Neural progenitor cell (in vitro differentiated cells): ENCODE data around the gene PAPSS2. TPM values are rescaled to one million over a fixed set of nuclear protein-coding genes. Genes with fewer than 3 reads are reported as not detected.

Source experiments
- DNase-seq: peaks from one replicate; pipeline ENCODE4 v3.0.0-alpha.2; 2016; ENCODE audit warnings: low spot score
- H2AFZ ChIP-seq: fragments of 200-600 bp; sonication (generic); replicated peaks from 2 replicates; pipeline ENCODE4 v1.6.1; 2016; ENCODE audit warnings: antibody characterized with exemption
- H3F3A ChIP-seq: fragments of 200-600 bp; sonication (generic); 2 replicates; pipeline ENCODE4 v1.6.1; 2016; ENCODE audit warnings: antibody characterized with exemption, low read depth
- H3K27ac ChIP-seq: fragments of 200-600 bp; sonication (generic); 2 replicates; pipeline ENCODE4 v1.5.1; 2016; ENCODE audit warnings: mild to moderate bottlenecking
- H3K27me3 ChIP-seq: fragments of 200-600 bp; sonication (generic); 2 replicates; pipeline ENCODE4 v1.6.1; 2016; ENCODE audit warnings: mild to moderate bottlenecking, moderate library complexity
- H3K36me3 ChIP-seq: fragments of 200-600 bp; sonication (generic); 2 replicates; pipeline ENCODE4 v1.5.1; 2016
- H3K4me1 ChIP-seq: fragments of 200-600 bp; sonication (generic); 2 replicates; pipeline ENCODE4 v1.6.1; 2016; ENCODE audit warnings: mixed run types
- H3K4me2 ChIP-seq: fragments of 200-600 bp; sonication (generic); 2 replicates; pipeline ENCODE4 v1.6.1; 2016
- H3K4me3 ChIP-seq: fragments of 200-600 bp; sonication (generic); 2 replicates; pipeline ENCODE4 v1.5.1; 2016
- H3K79me2 ChIP-seq: fragments of 200-600 bp; sonication (generic); 2 replicates; pipeline ENCODE4 v1.6.1; 2016; ENCODE audit warnings: low read depth
- H3K9ac ChIP-seq: fragments of 200-600 bp; sonication (generic); 2 replicates; pipeline ENCODE4 v1.6.1; 2016
- H3K9me3 ChIP-seq: fragments of 200-600 bp; sonication (generic); 2 replicates; pipeline ENCODE4 v1.5.1; 2016; ENCODE audit warnings: low read depth
- H4K20me1 ChIP-seq: fragments of 200-600 bp; sonication (generic); 2 replicates; pipeline ENCODE4 v1.6.1; 2016; ENCODE audit warnings: low read depth
- H3K27ac Mint-ChIP-seq: 3 replicates; pipeline ENCODE4 v1.8.0; 2021; ENCODE audit warnings: mixed read lengths
- H3K27me3 Mint-ChIP-seq: 2 replicates; pipeline ENCODE4 v1.8.0; 2022; ENCODE audit warnings: low read depth, mild to moderate bottlenecking, inconsistent platforms, moderate library complexity, mixed read lengths; ENCODE audit not compliant: insufficient read depth
- H3K36me3 Mint-ChIP-seq: 3 replicates; pipeline ENCODE4 v1.8.0; 2021; ENCODE audit warnings: mixed read lengths
- H3K4me1 Mint-ChIP-seq: 3 replicates; pipeline ENCODE4 v1.8.0; 2021; ENCODE audit warnings: mixed read lengths
- H3K4me3 Mint-ChIP-seq: 3 replicates; pipeline ENCODE4 v1.8.0; 2021; ENCODE audit warnings: mild to moderate bottlenecking, moderate library complexity, mixed read lengths
- H3K9me3 Mint-ChIP-seq: 3 replicates; pipeline ENCODE4 v1.8.0; 2020; ENCODE audit warnings: mixed read lengths
- CTCF ChIP-seq: fragments of 200-600 bp; sonication (generic); IDR thresholded peaks from 2 replicates; pipeline ENCODE4 v1.5.1; 2017; ENCODE audit warnings: antibody characterized with exemption, mild to moderate bottlenecking
- EZH2 ChIP-seq: fragments of 200-600 bp; sonication (generic); IDR thresholded peaks from 2 replicates; pipeline ENCODE4 v1.6.1; 2017; ENCODE audit warnings: antibody characterized with exemption, mild to moderate bottlenecking, moderate library complexity
- EZH2phosphoT487 ChIP-seq: fragments of 200-600 bp; sonication (generic); IDR thresholded peaks from 2 replicates; pipeline ENCODE4 v1.6.1; 2017; ENCODE audit warnings: antibody characterized with exemption
- total RNA-seq: library from RNA; depleted of rRNA; stranded (reverse); fragments of >200 nt; gene quantifications from 2 replicates; pipeline ENCODE4 v1.2.3, GENCODE V29; 2015; ENCODE audit warnings: low replicate concordance

The PAPSS2 gene
- total RNA-seq, 1 donor from 2014 or later, result 6.0 TPM

DNA sequence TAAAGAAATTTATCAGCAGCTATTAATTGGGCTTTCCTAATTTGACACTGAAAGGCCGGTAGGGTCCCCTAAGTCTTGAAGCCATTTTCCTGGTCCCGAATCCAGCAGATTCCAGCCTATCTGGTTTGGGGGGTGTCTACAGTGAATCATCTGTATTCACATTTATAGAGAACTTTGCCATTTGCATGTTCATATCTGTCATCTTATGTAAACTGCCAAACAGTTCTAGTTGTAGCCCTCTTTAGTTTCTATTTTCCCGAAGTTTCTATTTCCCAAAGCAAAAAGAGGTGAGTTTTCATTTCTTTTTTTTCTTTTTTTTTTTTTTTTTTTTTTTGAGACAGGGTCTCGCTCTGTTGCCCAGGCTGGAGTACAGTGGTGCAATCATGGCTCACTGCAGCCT lies 47.6 kb downstream of the PAPSS2 start:
- H3K79me2 ChIP-seq, result no peaks in the 10 kb centered on the region
- H4K20me1 ChIP-seq, result no peaks in the 10 kb centered on the region
- H3K36me3 ChIP-seq, result no peaks in the 10 kb centered on the region
- H3K27me3 ChIP-seq, result no peaks in the 10 kb centered on the region
- no peak overlapping the region for H3K27ac ChIP-seq
- no peak overlapping the region for H3K4me2 ChIP-seq
- no peaks in the 10 kb centered on the region for H3K27me3 Mint-ChIP-seq
- H3K4me3 Mint-ChIP-seq, result no peak overlapping the region
- TF ChIP-seq CTCF, result no peak
- TF ChIP-seq EZH2phosphoT487, result no peak
- TF ChIP-seq EZH2, result no peak
- H3K4me3 ChIP-seq, result no peak overlapping the region
- H3K9ac ChIP-seq, result no peak overlapping the region
- no peaks in the 10 kb centered on the region for H3K9me3 Mint-ChIP-seq
- no peak overlapping the region for H2AFZ ChIP-seq
- H3K27ac Mint-ChIP-seq, result no peak overlapping the region
- H3F3A ChIP-seq, result no peaks in the 10 kb centered on the region
- DNase-seq, result no peak
- no peaks in the 10 kb centered on the region for H3K4me1 ChIP-seq
- H3K36me3 Mint-ChIP-seq, result no peaks in the 10 kb centered on the region
- no peaks in the 10 kb centered on the region for H3K4me1 Mint-ChIP-seq
- H3K9me3 ChIP-seq, result no peaks in the 10 kb centered on the region

- Histone ChIP-seq H3K79me2 (no peaks in the 10 kb centered on the region), H3K36me3 (no peaks in the 10 kb centered on the region), H3K27ac (no peak overlapping the region), H3K9me3 (no peaks in the 10 kb centered on the region), H3F3A (no peaks in the 10 kb centered on the region), H3K4me1 (no peaks in the 10 kb centered on the region), H3K4me2 (no peak overlapping the region), H3K9ac (no peak overlapping the region), H2AFZ (no peak overlapping the region), H3K4me3 (no peak overlapping the region), H4K20me1 (no peaks in the 10 kb centered on the region), H3K27me3 (no peaks in the 10 kb centered on the region)
- DNase-seq, result no peak
- Mint-ChIP-seq H3K27ac (no peak overlapping the region), H3K27me3 (no peaks in the 10 kb centered on the region), H3K9me3 (no peaks in the 10 kb centered on the region), H3K4me1 (no peaks in the 10 kb centered on the region), H3K4me3 (no peak overlapping the region), H3K36me3 (no peaks in the 10 kb centered on the region)
- TF ChIP-seq EZH2 (no peak), CTCF (no peak), EZH2phosphoT487 (no peak)
Observed at GRCh38 chr10:87712913-87713616, 53.4 kb downstream of the PAPSS2 start.

- H3K36me3 Mint-ChIP-seq, result no peaks in the 10 kb centered on the region
- no peaks in the 10 kb centered on the region for H3K79me2 ChIP-seq
- no peaks in the 10 kb centered on the region for H3K27me3 ChIP-seq
- H3K27ac Mint-ChIP-seq, result no peak overlapping the region
- no peak overlapping the region for H3K4me3 ChIP-seq
- H3K36me3 ChIP-seq, result no peaks in the 10 kb centered on the region
- DNase-seq, result no peak
- no peak overlapping the region for H3K4me3 Mint-ChIP-seq
- H3K9me3 ChIP-seq, result no peaks in the 10 kb centered on the region
- H2AFZ ChIP-seq, result no peak overlapping the region
- no peaks in the 10 kb centered on the region for H3K27me3 Mint-ChIP-seq
- no peaks in the 10 kb centered on the region for H3F3A ChIP-seq
- H3K4me2 ChIP-seq, result no peak overlapping the region
- H4K20me1 ChIP-seq, result no peaks in the 10 kb centered on the region
- no peaks in the 10 kb centered on the region for H3K4me1 Mint-ChIP-seq
- no peak overlapping the region for H3K9ac ChIP-seq
- no peaks in the 10 kb centered on the region for H3K9me3 Mint-ChIP-seq
- no peak overlapping the region for H3K27ac ChIP-seq
- TF ChIP-seq EZH2phosphoT487 (no peak), EZH2 (no peak), CTCF (no peak)
- no peaks in the 10 kb centered on the region for H3K4me1 ChIP-seq
Observed at GRCh38 chr10:87713707-87714106, 54.0 kb downstream of the PAPSS2 start.
